Stimulated activated CD8-positive, alpha-beta memory T cell treated with anti-CD3 and anti-CD28 coated beads, Interleukin-2, amount 100 ng/mL, for 48 hours (primary cell): Measurements from ENCODE around the gene KLC4.
"Not testable (repeated sequence)": the region's sequence is repeated elsewhere in the genome, so short reads cannot be mapped to it uniquely, and the experiment has no call there.

Experiments used
- DNase-seq, 2 donors: peaks; one replicate each; pipeline ENCODE4 v3.0.0-alpha.2; 2020; ENCODE audit warnings: low read depth in 2 of 2

Gene KLC4

GRCh38 chr6:43070028-43070632 is 10.7 kb downstream of the KLC4 start:
- DNase-seq: no peak

- DNase-seq: no peak
These were observed 15.6 kb downstream of the KLC4 start for GRCh38 chr6:43074847-43075669.

GRCh38 chr6:43075670-43076463 is 16.4 kb downstream of the KLC4 start, which contains the start of gene PTK7:
TSS of gene PTK7 (plus strand) at chr6:43076314. CDS start at chr6:43076489, 175 bp downstream.
- DNase-seq: no peak

GRCh38 chr6:43076464-43077332 is 17.3 kb downstream of the KLC4 start:
- no peak for DNase-seq

- DNase-seq: no peak
These were observed 17.9 kb downstream of the KLC4 start for GRCh38 chr6:43077333-43077809.

- no peak for DNase-seq
These were observed 18.6 kb downstream of the KLC4 start for GRCh38 chr6:43077981-43078511.

- no peak for DNase-seq
These were observed 19.3 kb downstream of the KLC4 start for GRCh38 chr6:43078691-43079090.

- DNase-seq: no peak
These were observed 21.6 kb downstream of the KLC4 start for GRCh38 chr6:43081043-43081442.

GRCh38 chr6:43081922-43082321 is 22.5 kb downstream of the KLC4 start:
- not testable (repeated sequence) for DNase-seq

- no peak for DNase-seq
These were observed 23.6 kb downstream of the KLC4 start for GRCh38 chr6:43082806-43083655.

GRCh38 chr6:43086022-43086658 is 26.7 kb downstream of the KLC4 start:
- no peak for DNase-seq

GRCh38 chr6:43088654-43089056 is 29.2 kb downstream of the KLC4 start:
- no peak for DNase-seq

GRCh38 chr6:43089467-43089866 is 30.0 kb downstream of the KLC4 start:
- no peak for DNase-seq

- DNase-seq: no peak
These were observed 30.6 kb downstream of the KLC4 start for GRCh38 chr6:43089874-43090558.

- DNase-seq: no peak
These were observed 31.1 kb downstream of the KLC4 start for GRCh38 chr6:43090559-43090956.

- DNase-seq: no peak
These were observed 31.6 kb downstream of the KLC4 start for GRCh38 chr6:43091020-43091419.

GRCh38 chr6:43091436-43091991 is 32.1 kb downstream of the KLC4 start:
- no peak for DNase-seq

- DNase-seq: no peak
These were observed 33.2 kb downstream of the KLC4 start for GRCh38 chr6:43092635-43093034.
